Neural cell (in vitro differentiated cells): ENCODE results near the gene TBC1D16. TPM values are rescaled to one million over a fixed set of nuclear protein-coding genes. Genes with fewer than 3 reads are reported as not detected.

Source experiments
- H2AFZ ChIP-seq: fragments of 200-600, 300-800 bp; sonication (generic), shearing (Covaris generic); 2 replicates; pipeline ENCODE4 v1.6.0; 2014; ENCODE audit warnings: low read depth, mild to moderate bottlenecking, antibody characterized with exemption, low read length, moderate library complexity
- H3F3A ChIP-seq: fragments of 200-600 bp; shearing (Covaris generic); 2 replicates; pipeline ENCODE4 v1.6.1; 2016; ENCODE audit warnings: mild to moderate bottlenecking, moderate library complexity, mixed read lengths, antibody characterized with exemption, low read length; ENCODE audit not compliant: insufficient read depth, poor library complexity, severe bottlenecking
- H3K27ac ChIP-seq: fragments of 200-600, 300-800 bp; sonication (generic), shearing (Covaris generic); 2 replicates; pipeline ENCODE4 v1.5.1; 2014; ENCODE audit warnings: mild to moderate bottlenecking, low read length, moderate library complexity
- H3K27me3 ChIP-seq: fragments of 300-800, 200-600 bp; sonication (generic), shearing (Covaris generic); 2 replicates; pipeline ENCODE4 v1.6.0; 2014; ENCODE audit warnings: mild to moderate bottlenecking, low read depth, low read length, moderate library complexity; ENCODE audit not compliant: insufficient read depth
- H3K36me3 ChIP-seq: fragments of 300-800, 200-600 bp; sonication (generic), shearing (Covaris generic); 2 replicates; pipeline ENCODE4 v1.5.1; 2014; ENCODE audit warnings: mild to moderate bottlenecking, antibody characterized with exemption, low read length, moderate library complexity; ENCODE audit not compliant: insufficient read depth
- H3K4me2 ChIP-seq: fragments of 300-800, 200-600 bp; sonication (generic), shearing (Covaris generic); 2 replicates; pipeline ENCODE4 v1.6.0; 2014; ENCODE audit warnings: mild to moderate bottlenecking, low read length
- H3K4me3 ChIP-seq: fragments of 300-800, 200-600 bp; sonication (generic), shearing (Covaris generic); 2 replicates; pipeline ENCODE4 v1.5.1; 2014; ENCODE audit warnings: mild to moderate bottlenecking, low read length, moderate library complexity
- H3K79me2 ChIP-seq: fragments of 200-600 bp; shearing (Covaris generic); replicated peaks from 2 replicates; pipeline ENCODE4 v1.6.0; 2014; ENCODE audit warnings: mild to moderate bottlenecking, low read length, moderate library complexity; ENCODE audit not compliant: insufficient read depth
- H3K9ac ChIP-seq: fragments of 300-800, 200-600 bp; sonication (generic), shearing (Covaris generic); 2 replicates; pipeline ENCODE4 v1.6.1; 2016; ENCODE audit warnings: mild to moderate bottlenecking, low read length, mixed read lengths
- H3K9me2 ChIP-seq: fragments of 200-600 bp; shearing (Covaris generic); 2 replicates; pipeline ENCODE4 v1.6.1; 2016; ENCODE audit warnings: mild to moderate bottlenecking, low read length, mixed read lengths; ENCODE audit not compliant: insufficient read depth
- H3K9me3 ChIP-seq: fragments of 200-600, 300-800 bp; sonication (generic), shearing (Covaris generic); 2 replicates; pipeline ENCODE4 v1.6.1; 2016; ENCODE audit warnings: mild to moderate bottlenecking, mixed run types, low read length, moderate library complexity, mixed read lengths
- H4K20me1 ChIP-seq: fragments of 200-600 bp; shearing (Covaris generic); 2 replicates; pipeline ENCODE4 v1.6.1; 2016; ENCODE audit warnings: mild to moderate bottlenecking, mixed run types; ENCODE audit not compliant: insufficient read depth
- EP300 ChIP-seq: fragments of 450-650 bp; conservative IDR thresholded peaks from 2 replicates; pipeline ENCODE4 v1.6.1; 2014; ENCODE audit warnings: antibody characterized with exemption, mild to moderate bottlenecking, moderate library complexity; ENCODE audit not compliant: poor library complexity, severe bottlenecking
- EZH2 ChIP-seq: fragments of 200-600, 300-800 bp; shearing (Covaris generic), sonication (generic); IDR thresholded peaks from 2 replicates; pipeline ENCODE4 v1.6.1; 2014; ENCODE audit warnings: antibody characterized with exemption, low read length, borderline replicate concordance, mild to moderate bottlenecking; ENCODE audit not compliant: insufficient read depth, poor library complexity, severe bottlenecking
- MXI1 ChIP-seq: fragments of 450-650 bp; conservative IDR thresholded peaks from 2 replicates; pipeline ENCODE4 v1.6.1; 2014; ENCODE audit warnings: antibody characterized with exemption, mild to moderate bottlenecking; ENCODE audit not compliant: poor library complexity, severe bottlenecking
- POLR2AphosphoS5 ChIP-seq: IDR thresholded peaks from 2 replicates; pipeline ENCODE4 v1.6.1; 2012
- RAD21 ChIP-seq: fragments of 450-650 bp; conservative IDR thresholded peaks from 2 replicates; pipeline ENCODE4 v1.6.1; 2014; ENCODE audit warnings: antibody characterized with exemption, mild to moderate bottlenecking, moderate library complexity
- REST ChIP-seq: IDR thresholded peaks from 2 replicates; pipeline ENCODE4 v1.6.1; 2012; ENCODE audit warnings: borderline replicate concordance
- SMC3 ChIP-seq: fragments of 450-650 bp; conservative IDR thresholded peaks from 2 replicates; pipeline ENCODE4 v1.6.1; 2014; ENCODE audit warnings: antibody characterized with exemption, mild to moderate bottlenecking, moderate library complexity; ENCODE audit not compliant: poor library complexity
- TAF1 ChIP-seq: IDR thresholded peaks from 2 replicates; pipeline ENCODE4 v1.6.1; 2012; ENCODE audit warnings: low read depth
- polyA plus RNA-seq: library from polyadenylated mRNA; depleted of rRNA; stranded (reverse); fragments of >200 nt; gene quantifications from 2 replicates; pipeline ENCODE4 v1.2.3, GENCODE V29; 2014
- TF ChIP-seq, protein P1 (sequence below): fragments of 450-650 bp; IDR thresholded peaks from 2 replicates; pipeline ENCODE4 v1.5.1; 2014; ENCODE audit warnings: antibody characterized with exemption, mild to moderate bottlenecking, moderate library complexity; ENCODE audit not compliant: poor library complexity, severe bottlenecking

The TBC1D16 gene
- polyA plus RNA-seq, 1 donor from 2014 or later: 19.8 TPM

GRCh38 chr17:80065478-80066170 lies 30.0 kb upstream of the TBC1D16 start:
- Histone ChIP-seq H3K4me2 (no peak overlapping the region), H3K27ac (no peak overlapping the region), H3F3A (no peaks in the 10 kb centered on the region), H3K79me2 (no peaks in the 10 kb centered on the region), H3K4me3 (no peak overlapping the region), H2AFZ (no peak overlapping the region), H3K9me3 (no peaks in the 10 kb centered on the region), H3K9me2 (no peaks in the 10 kb centered on the region), H4K20me1 (no peaks in the 10 kb centered on the region), H3K36me3 (no peaks in the 10 kb centered on the region), H3K27me3 (no peaks in the 10 kb centered on the region), H3K9ac (no peak overlapping the region)
- TF ChIP-seq TAF1 (no peak), RAD21 (no peak), POLR2AphosphoS5 (no peak), EZH2 (no peak), REST (no peak), EP300 (no peak), MXI1 (no peak), SMC3 (no peak)
- TF ChIP-seq, protein P1, sequence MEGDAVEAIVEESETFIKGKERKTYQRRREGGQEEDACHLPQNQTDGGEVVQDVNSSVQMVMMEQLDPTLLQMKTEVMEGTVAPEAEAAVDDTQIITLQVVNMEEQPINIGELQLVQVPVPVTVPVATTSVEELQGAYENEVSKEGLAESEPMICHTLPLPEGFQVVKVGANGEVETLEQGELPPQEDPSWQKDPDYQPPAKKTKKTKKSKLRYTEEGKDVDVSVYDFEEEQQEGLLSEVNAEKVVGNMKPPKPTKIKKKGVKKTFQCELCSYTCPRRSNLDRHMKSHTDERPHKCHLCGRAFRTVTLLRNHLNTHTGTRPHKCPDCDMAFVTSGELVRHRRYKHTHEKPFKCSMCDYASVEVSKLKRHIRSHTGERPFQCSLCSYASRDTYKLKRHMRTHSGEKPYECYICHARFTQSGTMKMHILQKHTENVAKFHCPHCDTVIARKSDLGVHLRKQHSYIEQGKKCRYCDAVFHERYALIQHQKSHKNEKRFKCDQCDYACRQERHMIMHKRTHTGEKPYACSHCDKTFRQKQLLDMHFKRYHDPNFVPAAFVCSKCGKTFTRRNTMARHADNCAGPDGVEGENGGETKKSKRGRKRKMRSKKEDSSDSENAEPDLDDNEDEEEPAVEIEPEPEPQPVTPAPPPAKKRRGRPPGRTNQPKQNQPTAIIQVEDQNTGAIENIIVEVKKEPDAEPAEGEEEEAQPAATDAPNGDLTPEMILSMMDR: no peak

GRCh38 chr17:80064696-80065095 lies 29.0 kb upstream of the TBC1D16 start:
- H3K27ac ChIP-seq: no peak overlapping the region
- H3K27me3 ChIP-seq: no peaks in the 10 kb centered on the region
- TF ChIP-seq TAF1 (no peak), RAD21 (no peak), SMC3 (no peak), REST (no peak), POLR2AphosphoS5 (no peak), MXI1 (no peak), EP300 (no peak), EZH2 (no peak)
- TF ChIP-seq, protein P1: no peak
- no peaks in the 10 kb centered on the region for H3F3A ChIP-seq
- H3K4me3 ChIP-seq: no peak overlapping the region
- no peak overlapping the region for H3K4me2 ChIP-seq
- no peak overlapping the region for H2AFZ ChIP-seq
- H3K79me2 ChIP-seq: no peaks in the 10 kb centered on the region
- H3K9me2 ChIP-seq: no peaks in the 10 kb centered on the region
- H3K36me3 ChIP-seq: no peaks in the 10 kb centered on the region
- H4K20me1 ChIP-seq: no peaks in the 10 kb centered on the region
- H3K9ac ChIP-seq: no peak overlapping the region
- no peaks in the 10 kb centered on the region for H3K9me3 ChIP-seq
